GM12892 (cell line): ENCODE data around the gene CAMK2G.

Experiments used
- POLR2A ChIP-seq: IDR thresholded peaks from 2 replicates; pipeline ENCODE4 v1.6.1; 2011; ENCODE audit warnings: low read depth, low read length, control low read depth
- POLR2AphosphoS5 ChIP-seq: IDR thresholded peaks from 2 replicates; pipeline ENCODE4 v1.6.1; 2011; ENCODE audit warnings: low read depth, low read length, control low read depth
- TAF1 ChIP-seq: IDR thresholded peaks from 2 replicates; pipeline ENCODE4 v1.6.1; 2011; ENCODE audit warnings: low read depth, mild to moderate bottlenecking, control low read depth, low read length, borderline replicate concordance

GRCh38 chr10:73888514-73888913 lies 14.2 kb upstream of the CAMK2G start:
- TF ChIP-seq POLR2AphosphoS5 (no peak), POLR2A (no peak), TAF1 (no peak)
